ENCODE data around the gene NXPH2.
"Not testable (repeated sequence)": the region's sequence is repeated elsewhere in the genome, so short reads cannot be mapped to it uniquely, and the experiment has no call there.

The NXPH2 gene

GRCh38 chr2:138707392-138708074 is 72.7 kb downstream of the NXPH2 start:
- no peak for DNase-seq

- no peak for DNase-seq
Observed at GRCh38 chr2:138703242-138703641, 76.9 kb downstream of the NXPH2 start.

DNA sequence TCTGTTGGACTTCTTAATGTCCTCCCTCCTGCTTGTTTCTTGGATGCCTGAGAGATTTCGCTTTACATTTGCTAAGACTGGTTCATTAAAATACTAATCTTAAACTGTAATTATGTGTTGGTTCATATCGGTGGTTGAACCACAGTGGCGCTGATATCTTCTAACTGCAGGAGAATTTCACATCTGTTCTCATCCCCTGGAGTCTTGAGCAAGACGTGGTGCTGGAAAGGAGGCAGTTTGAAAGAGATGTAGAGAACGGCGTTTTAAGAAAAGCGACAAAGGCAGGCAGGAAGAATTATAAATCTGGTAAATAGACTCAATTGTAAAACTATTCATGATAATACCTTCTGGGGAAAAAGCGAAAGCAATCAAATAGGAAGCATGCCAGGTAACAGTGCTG is 79.5 kb downstream of the NXPH2 start:
- DNase-seq, result no peak

DNA sequence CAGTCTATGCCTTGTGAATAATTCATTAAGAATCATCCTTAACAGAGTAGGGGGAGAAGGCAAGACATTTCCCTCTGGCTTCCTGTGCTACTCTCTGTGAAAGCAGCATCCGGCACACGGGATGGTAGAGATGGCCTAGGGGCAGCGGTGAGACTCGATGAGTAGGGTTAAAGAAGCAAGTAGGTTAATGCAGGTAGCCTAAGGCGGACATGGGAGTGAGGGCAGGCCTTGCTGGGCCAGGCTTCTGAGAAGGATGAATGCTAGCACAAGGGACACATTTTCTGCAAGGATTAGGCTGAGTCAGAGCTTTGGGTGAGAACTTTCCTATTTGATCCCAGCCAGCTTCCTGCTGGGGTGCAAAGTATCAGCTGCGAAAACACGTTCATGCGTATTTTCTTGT is 80.8 kb downstream of the NXPH2 start:
- no peak for DNase-seq

GRCh38 chr2:138698428-138698827 is 81.8 kb downstream of the NXPH2 start:
- DNase-seq, result no peak

GRCh38 chr2:138691667-138692066 is 88.5 kb downstream of the NXPH2 start:
- no peak for DNase-seq

DNA sequence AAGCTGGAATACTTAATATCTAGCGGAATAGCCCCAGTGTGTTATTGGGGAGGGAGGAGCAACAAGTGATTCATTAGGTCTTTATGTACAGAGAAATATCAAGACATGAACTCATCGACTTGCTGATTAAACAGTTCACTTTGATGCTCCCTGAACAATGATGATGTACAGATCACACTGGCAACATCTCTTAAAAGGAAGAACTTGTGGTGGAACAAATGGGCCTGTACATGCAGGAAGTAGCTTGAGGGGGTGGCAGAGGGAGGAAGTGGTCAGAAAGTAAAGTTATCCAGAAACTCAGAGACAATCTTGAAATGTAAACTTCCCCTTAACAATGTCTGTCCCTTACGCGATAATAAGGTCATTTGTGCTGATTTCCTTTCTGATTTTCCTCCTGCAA is 90.5 kb downstream of the NXPH2 start:
- no peak for DNase-seq

DNA sequence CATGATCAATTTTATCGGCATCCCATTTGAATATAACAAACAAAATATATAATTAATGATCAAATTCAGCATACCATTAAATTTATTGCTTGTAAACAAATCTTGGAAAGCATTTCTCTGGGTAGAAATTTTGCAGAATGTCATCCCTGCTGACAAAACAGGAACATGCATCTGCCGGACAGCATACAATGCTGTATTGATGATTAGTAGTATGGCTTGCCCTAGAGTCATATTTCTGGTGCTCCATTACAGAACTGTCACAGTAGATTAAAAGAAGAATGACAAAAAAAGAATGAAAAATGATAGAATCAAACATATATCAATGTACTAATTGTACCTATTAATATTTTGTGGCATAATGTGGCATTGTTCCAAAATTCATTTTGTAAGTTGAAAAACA is 98.0 kb downstream of the NXPH2 start:
- no peak for DNase-seq

DNA sequence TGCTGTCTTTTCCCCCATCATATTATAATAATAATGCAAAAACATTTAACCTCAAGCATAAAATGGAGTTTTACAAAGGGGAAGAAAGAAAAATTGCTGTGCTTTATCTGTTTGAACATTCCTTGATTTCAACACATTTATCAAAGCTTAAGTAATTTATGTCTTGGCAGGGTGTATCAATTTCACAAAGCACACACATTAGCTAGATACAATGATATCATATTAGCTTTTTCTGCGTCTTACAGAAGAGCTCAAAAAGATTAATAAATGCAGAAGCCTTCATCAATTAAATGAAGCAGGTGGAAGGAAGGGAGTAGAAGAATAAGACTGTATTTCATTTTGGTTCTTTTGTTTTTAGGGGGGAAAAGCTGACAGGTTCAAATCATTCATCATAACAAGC is 103.0 kb downstream of the NXPH2 start:
- no peak for DNase-seq

DNA sequence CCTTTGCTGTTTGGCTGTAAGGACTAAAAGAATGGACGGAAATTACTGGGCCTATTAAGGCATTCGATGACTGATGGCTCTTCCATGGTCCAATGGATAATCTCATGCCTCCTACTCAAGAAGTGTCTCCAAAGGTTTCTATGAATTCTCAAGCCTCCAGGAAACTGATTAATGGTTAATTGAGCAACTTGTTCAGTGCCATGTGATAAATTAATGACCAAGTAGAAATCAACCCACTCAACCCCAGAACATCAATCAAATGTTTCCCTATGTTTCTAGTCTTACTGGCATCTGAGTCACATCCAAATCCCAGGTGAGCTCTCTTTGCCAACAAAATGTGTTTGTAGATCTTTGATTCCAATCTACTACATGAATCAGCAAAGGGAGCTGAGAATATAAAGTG is 103.6 kb downstream of the NXPH2 start:
- DNase-seq, result no peak

DNA sequence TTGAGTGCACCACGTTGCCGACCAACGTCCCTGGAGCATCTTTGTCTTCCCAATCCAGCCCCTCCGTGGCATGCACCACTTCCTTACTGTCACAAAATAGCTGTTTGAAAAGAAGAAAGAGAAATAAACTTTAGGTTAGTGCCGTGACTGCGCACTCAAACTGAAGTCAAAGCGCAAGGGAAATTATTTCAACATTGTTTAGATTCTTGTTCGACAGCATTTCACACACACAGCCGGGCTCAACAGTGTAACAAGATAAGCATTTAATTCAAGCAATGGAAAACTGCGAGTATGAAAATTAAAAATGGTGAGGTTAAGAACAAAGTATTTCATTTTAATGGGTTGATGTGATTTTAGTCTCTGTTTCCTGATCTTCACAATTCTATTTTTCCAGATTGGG is 108.6 kb downstream of the NXPH2 start:
- DNase-seq, result no peak

DNA sequence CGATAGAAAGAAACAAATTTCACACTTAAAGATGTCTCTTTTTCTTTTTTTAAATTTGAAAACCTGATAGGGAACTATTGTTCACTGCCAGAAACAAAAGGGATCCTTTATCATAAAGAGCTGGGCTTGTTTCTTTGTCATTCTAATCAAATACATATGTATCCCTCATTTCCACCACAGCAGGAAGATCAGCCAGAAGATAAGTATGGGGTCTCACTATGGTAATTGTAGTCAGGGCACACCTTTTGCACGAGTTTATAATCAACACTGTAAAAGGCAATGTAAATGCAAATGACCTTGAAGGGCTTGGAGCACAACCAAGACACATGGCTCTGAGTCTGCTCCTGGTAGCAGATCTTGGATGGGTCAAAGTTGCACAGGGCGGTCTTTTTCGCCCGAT is 109.5 kb downstream of the NXPH2 start:
- DNase-seq, result no peak

DNA sequence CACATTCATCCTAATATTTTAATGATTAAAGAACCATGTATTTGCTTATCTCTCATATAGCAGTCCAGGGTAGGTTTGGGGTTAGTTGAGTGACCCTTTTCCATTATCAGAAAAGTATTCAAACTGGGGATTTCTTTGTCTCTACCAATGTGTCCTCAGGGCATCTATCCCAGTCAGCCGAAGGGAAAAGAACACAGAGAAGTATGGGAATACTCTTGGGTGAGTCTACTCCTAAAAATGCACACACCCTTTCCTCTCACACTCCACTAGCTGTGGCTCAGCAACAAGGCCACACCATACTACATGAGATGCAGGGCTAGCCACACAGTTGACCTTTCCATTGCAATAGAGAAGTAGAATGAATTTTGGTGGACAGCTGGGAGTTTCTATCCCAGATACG is 114.3 kb downstream of the NXPH2 start:
- DNase-seq, result no peak

DNA sequence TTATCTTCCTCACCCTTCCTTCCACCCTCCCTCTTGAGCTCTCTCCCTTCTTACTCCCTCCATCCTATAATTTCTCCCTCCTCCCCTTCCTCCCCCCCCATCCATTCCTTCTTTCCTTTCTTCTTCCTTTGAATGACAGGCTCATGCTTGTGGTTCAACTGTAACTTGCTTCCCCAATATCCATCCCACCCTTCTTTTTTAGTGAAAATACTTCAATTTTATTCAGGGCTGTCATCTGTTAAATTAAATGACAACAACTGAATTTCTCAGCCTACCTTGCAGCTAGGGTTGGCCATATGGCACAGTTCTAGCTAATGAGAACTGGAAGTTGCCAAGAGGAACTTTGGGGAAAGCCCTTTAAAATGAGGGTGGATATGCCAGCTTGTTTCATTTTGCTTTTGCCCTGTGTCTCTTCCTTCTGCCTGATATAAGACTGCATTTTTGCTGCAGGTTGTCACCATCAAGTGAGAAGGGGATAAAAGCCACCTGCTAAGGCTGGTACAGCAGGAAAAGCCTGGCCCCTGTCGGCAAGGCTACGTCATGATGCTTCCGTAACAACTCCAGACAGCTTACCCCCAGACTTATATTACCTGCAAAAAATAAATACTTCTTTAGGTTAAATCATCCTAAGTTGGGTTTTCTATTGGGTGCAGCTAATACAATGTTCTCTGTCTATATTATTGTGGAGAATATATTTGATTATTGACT is 121.8 kb downstream of the NXPH2 start:
- DNase-seq, result no peak

DNA sequence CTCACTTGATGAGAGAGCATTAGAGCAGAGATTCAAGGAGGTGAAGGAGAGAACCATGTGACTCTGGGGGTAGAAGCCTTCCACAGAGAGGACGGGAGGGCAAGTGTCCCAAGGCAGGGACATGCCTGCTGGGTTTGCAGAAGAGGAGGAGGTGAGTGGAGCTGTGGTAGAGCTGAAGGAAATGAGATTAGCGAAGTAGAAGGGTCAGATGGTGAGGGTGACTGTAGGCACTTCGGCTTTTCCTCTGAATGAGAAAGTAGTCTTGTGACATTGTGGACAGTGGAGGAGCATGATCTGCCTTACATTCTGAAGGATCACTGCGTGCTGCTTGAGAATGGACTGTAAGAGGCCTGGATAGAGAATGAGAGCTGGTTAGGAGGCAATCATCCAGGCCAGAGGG is 126.0 kb downstream of the NXPH2 start:
- no peak for DNase-seq

DNA sequence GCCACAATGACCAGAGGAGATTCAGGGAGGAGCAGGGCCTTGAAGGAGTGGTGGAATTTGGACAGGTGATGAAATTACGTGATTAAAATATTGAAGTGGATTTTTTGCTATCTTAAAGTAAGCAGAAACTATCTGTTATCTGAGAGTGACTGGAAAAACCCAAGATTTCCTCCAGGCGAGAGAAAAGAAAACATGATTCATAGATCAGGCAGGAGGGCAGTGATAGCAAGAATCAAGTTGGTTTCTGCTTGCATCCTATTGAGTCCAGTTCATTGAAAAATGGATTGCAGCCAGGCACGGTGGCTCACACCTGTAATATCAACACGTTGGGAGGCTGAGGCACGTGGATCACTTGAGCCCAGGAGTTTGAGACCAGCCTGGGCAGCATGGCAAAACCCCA is 127.8 kb downstream of the NXPH2 start:
- no peak for DNase-seq

DNA sequence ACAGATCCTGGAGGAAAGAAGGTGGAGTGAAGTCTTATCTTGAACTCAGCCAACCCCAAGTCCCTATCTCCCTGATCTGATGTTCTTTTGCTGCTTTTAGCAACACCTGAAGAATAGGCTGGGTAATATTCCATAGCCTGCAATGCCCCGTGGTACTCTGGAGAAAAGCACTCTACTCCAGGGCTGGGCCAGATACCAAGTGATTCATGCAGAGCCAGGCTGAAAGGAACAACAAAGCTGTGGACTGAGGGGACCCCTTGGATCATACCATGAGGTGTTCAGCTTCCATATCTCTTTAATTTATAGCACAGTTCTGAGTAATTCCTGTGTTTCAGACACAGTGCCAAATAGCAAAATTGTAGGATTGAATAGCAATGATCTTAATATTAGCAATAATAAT is 130.6 kb downstream of the NXPH2 start:
- DNase-seq, result no peak

- no peak for DNase-seq
Observed at GRCh38 chr2:138648606-138649005, 131.6 kb downstream of the NXPH2 start.

- DNase-seq, result not testable (repeated sequence)
Observed at GRCh38 chr2:138644776-138645175, 135.4 kb downstream of the NXPH2 start.

DNA sequence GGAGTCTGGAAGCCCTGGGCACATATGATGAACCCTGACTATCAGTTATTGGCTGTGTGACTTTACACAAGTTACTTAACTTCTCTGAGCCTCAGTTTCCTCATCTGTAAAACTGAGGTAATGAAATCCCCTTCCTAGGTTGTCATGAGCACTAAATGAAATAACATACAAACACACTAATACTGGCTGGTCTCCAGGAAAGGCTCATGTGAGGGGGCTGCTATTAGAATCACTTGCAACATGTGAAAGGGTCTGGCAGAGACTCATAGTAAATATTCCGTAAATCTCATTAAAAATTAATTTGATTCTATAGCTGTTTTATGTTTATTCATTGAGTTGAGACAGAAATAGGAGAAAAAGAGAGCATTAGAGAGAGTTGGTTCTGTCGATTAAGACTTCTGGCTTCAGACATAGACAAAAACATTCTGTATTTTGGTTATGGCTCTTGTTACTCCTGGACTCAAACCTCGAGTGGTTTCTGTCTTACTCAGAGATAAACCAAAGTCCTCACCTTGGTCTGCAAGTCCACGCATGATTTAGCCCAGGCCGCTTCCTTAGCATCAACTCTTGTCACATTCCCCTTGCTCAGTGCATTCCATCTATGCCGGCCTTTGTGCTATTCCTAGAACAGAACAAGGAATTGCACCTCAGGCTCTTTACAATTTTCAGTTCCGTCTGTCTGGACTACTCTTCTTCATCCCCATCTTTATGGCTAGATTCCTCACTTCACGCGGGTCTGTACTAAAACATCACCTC is 139.1 kb downstream of the NXPH2 start:
- no peak for DNase-seq

DNA sequence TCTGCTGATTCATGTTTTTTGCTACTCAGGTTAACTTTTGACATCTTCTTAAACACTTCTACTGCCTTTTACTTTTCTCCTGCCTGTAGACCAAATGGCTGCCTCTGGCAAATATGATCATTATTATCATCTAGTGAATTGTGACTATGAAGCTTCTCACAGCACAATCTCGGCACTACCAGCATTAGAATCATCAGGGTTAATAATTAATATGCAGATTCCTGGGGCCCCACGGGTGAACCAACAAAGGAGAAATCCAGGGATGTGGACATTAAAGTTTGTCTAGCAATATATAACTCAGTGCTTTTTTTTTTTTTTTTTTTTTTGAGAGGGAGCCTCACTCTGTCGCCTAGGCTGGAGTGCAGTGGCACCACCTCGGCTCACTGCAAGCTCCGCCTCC is 142.5 kb downstream of the NXPH2 start:
- DNase-seq, result no peak

DNA sequence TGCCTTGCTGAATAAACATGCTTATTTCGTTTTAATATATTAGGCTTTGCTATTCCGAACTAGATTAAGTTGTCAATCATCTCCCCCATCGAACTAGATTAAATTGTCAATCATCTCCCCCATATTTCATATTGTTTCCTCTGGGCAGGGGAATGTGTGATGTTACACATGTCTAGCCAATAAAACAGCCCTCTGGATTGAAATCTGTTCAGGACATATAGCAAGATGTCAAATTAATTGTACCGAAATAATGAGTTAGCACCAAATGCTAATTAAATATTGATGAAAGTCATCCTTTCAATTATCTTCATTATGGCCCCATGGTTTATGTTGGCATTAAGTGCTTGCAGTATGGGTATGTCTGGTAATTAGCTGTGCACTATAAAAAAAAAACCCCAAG is 143.1 kb downstream of the NXPH2 start:
- no peak for DNase-seq

GRCh38 chr2:138633049-138633448 is 147.1 kb downstream of the NXPH2 start:
- DNase-seq, result no peak

DNA sequence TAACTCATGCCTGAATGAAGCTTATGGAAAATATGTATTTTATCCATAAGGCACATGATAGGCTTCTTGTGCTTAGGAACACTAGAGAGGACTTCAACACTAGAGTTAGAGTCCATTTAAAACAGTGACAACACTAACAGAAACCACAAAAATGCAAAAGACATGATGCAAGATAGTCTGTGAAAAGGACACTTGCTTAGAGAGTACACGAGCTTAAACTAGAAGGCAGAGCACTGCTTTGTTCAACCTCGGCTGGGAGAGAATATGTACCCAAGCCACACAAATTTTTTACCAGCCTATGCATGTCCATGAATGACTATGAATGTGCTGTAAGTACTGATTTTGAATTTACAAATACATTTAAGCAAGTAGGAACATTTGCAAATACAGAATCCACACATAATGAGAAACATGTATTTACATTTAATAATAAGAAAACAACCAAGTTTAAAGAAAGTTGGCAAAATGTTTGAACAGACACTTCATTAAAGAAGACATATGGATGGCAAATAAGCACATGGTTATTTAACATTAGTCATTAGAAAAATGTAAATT is 148.0 kb downstream of the NXPH2 start:
- DNase-seq, result no peak
